ENCODE data around the gene SLC22A4.
A peak's percentile ranks its signal among the peaks of the same experiment; 100 is the strongest.

The SLC22A4 gene

DNA sequence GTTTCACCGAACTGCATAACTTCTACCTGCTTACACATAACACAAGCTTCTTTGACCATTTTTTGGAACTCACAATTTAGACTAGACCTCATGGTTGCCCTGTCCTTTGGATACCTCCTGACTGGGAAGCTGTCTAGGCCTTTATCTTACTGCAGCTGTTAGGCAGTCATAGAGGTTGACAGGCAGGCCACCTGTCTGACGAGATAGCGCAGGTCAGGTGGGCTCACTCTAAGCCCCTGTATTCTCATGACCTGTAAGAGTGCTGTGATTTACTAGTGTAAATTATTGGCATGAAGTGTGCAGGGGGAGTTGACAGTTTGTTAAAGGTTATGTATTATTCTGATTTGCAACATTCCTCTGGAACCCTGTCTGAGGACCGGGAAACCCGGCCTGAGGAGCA is 29.0 kb downstream of the SLC22A4 start:
- Mint-ChIP-seq H3K4me3 (no peak overlapping the region), H3K27ac (no peak overlapping the region), H3K4me1 (no peaks in the 10 kb centered on the region), H3K27me3 (no peaks in the 10 kb centered on the region), H3K9me3 (no peaks in the 10 kb centered on the region)
- DNase-seq (no peak), ATAC-seq (no peak)

DNA sequence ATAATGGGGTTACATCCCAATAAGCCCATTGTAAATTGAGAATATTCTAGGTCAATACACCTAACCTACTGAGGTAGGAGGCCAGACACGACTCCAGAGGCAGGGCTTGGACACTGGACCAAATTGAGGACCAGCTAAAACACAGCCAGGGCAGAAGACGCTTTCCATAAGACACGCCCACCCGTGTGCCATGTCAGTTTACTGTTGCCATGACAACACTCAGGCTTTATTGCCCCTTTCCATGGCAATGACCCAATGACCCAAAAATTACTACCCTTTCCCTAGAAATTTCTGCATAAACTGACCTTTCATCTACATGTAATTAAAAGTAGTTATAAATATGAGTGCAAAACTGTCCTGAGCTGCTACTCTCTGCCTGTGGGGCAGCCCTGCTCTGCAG is 31.5 kb downstream of the SLC22A4 start:
- no peak overlapping the region for H3K27ac Mint-ChIP-seq
- H3K4me1 Mint-ChIP-seq = no peaks in the 10 kb centered on the region
- no peaks in the 10 kb centered on the region for H3K27me3 Mint-ChIP-seq
- ATAC-seq (no peak), DNase-seq (no peak)
- H3K9me3 Mint-ChIP-seq = no peaks in the 10 kb centered on the region
- no peak overlapping the region for H3K4me3 Mint-ChIP-seq

DNA sequence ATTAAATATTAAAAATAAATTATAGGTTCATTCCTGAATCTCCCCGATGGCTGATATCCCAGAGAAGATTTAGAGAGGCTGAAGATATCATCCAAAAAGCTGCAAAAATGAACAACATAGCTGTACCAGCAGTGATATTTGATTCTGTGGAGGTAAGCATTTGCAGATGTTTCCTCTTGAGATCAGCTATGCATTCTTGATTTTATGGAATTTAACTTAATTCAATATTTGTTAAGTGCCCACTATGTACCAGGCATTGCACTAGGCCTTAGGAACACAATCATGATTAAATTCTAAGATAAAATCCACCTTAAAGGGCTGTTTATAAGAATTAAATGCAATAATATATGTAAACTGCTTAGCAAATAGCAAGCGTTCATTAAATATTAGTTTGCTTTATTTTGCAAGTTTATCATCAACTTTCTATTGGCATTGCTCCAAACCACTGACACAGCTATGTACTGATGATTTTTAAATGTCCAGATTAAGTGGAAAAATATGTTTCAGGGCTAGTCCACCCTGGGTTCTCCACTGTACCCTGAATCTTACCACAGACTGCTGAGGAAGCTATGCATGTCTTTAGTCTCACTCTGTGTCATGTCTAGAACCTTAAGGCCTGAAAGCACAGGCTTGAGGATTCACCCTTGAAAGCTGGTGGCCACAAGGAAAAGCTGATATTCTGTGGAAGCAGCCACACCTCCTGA is 33.2 kb downstream of the SLC22A4 start:
- ATAC-seq (no peak), DNase-seq (no peak)
- no peaks in the 10 kb centered on the region for H3K27me3 Mint-ChIP-seq
- no peak overlapping the region for H3K4me3 Mint-ChIP-seq
- no peaks in the 10 kb centered on the region for H3K9me3 Mint-ChIP-seq
- no peak overlapping the region for H3K27ac Mint-ChIP-seq
- H3K4me1 Mint-ChIP-seq = no peaks in the 10 kb centered on the region

DNA sequence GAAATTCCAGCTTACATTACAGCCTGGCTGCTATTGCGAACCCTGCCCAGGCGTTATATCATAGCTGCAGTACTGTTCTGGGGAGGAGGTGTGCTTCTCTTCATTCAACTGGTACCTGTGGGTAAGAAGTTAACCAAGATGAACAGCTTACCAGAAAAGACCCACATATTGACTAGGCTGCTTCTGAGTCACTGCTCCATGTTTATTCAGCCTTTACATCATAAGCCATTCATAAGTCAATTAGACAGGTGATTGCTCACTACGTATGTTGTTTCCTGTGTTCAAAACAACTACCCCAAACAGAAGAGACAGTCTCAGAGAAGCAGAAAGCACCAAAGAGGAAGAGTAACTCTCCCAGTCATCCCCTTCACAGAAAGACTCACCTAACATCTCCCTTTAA is 40.6 kb downstream of the SLC22A4 start:
- DNase-seq (no peak), ATAC-seq (peak; percentile 81)
- peak overlapping the region in 1 of 2 donors; percentile 21 for H3K27ac Mint-ChIP-seq
- H3K4me1 Mint-ChIP-seq = no peaks in the 10 kb centered on the region
- no peak overlapping the region for H3K4me3 Mint-ChIP-seq
- no peaks in the 10 kb centered on the region for H3K27me3 Mint-ChIP-seq
- H3K9me3 Mint-ChIP-seq = no peaks in the 10 kb centered on the region

DNA sequence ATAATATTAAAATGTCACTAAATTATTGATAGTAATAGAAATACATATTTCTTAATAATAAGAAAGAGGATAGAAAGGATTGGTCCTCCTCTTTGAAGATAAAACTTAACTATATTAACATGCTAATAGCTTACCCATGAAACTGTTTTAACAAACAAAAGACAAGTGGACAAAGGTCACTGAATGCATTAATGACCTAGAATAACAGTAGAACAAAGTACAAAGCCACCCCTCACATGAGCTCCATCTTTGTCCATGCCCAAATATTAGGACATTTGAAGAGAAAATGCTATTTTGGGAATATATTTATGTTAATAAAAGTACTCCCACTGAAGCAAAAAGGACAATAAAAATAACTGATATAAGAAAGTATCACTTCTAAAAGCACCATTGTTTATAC is 41.2 kb downstream of the SLC22A4 start:
- no peak for ATAC-seq
- H3K27ac Mint-ChIP-seq = no peak overlapping the region
- H3K4me1 Mint-ChIP-seq = no peaks in the 10 kb centered on the region
- no peak overlapping the region for H3K4me3 Mint-ChIP-seq
- no peaks in the 10 kb centered on the region for H3K27me3 Mint-ChIP-seq
- no peak for DNase-seq
- no peaks in the 10 kb centered on the region for H3K9me3 Mint-ChIP-seq

DNA sequence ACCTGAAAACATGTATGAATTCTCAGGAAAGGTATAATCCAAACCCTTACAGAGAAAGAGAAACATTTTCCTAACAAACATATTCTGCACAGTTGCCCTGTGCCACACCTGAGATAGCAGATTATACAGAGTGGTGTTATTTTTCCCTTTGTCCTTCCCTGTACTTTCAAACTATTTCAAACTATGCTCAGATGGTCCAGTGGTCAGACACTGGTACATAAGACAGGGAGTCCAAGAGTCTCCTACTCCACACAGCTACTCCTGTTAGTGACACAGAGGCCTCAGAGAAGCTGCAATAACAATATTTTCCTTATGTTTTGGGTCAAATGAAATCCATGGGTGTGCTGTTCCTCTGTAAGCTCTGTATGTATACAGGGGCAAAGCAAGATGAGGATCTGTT is 45.3 kb downstream of the SLC22A4 start:
- no peaks in the 10 kb centered on the region for H3K27me3 Mint-ChIP-seq
- no peak for ATAC-seq
- no peak overlapping the region for H3K27ac Mint-ChIP-seq
- no peaks in the 10 kb centered on the region for H3K4me1 Mint-ChIP-seq
- no peak for DNase-seq
- no peak overlapping the region for H3K4me3 Mint-ChIP-seq
- H3K9me3 Mint-ChIP-seq = no peaks in the 10 kb centered on the region

DNA sequence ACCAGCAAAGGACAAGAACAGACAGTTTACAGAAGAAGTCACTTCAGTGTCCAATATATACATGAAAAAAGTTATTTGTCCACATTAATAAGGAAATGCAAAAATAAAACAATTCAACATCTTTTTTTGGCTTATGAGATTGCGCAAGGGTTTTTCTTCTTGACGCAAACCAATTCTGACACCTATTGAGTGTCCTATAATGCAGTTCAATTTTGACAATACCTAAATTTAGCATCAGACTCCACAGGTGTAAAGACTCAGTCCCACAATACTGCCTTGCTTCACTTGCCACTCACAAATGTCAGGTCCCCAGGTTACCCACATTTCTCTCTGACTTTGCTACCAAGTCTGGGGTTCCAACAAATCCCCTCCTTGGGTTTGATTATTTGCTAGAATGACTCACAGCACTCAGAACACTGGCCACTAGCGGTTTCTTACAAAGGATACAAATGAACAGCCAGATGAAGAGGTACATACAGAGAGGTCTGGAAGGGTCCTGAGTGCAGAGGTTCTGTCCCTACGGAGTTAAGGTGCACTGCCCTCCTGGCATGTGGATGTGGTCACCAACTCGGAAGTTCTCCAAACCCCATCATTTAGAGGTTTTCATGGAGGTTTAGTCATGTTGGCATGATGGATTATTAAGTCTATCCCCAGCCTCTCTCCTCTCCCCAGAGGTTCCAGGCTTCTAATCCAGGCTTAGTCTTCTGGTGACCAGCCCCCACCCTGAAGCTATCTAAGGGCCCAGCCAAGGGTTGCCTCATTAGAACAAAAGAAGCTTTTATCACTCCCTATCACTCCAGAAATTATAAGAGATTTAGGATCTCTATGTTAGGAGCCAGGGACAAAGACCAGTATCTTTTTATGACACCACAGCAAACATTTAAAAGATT is 48.3 kb downstream of the SLC22A4 start:
- Mint-ChIP-seq H3K4me1 (no peaks in the 10 kb centered on the region), H3K4me3 (no peak overlapping the region), H3K27me3 (no peaks in the 10 kb centered on the region), H3K9me3 (peaks cover 0 to 5% of the 10 kb centered on the region in 2 donors), H3K27ac (no peak overlapping the region)
- no peak for DNase-seq
- ATAC-seq = no peak

DNA sequence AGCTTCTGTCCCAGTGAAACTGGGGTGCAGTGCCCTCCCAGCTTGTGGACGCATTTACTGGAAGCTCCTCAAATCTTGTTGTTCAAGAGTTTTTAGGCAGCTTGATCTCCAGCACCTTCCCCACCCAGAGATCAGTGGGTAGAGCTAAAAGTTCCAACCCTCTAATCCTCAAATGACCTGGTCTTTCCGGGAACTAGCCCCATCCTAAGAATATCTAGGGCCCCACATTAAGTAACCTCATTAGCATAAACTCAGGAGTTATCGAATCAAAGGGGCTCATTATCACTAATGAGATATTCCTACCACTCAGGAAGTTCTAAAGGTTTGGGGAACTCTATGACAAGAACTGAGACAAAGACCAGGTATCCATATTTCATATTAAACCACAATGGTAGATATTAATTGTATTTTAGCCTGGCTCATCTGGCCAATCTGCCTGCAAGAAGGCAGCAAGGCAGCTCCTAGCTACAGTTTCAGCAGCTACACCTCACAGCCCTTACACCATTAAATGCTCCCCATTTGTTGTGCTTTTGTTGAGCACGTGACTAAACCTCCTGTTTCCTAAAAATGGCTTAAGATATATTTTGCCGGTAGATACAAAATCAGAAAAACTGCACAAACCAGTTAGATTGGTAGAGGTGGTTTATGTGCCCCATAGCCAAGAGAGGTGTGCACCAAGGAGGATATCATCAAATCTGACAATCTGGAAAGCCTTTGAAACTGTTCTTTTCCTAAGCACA is 50.8 kb downstream of the SLC22A4 start:
- DNase-seq = no peak
- no peaks in the 10 kb centered on the region for H3K27me3 Mint-ChIP-seq
- ATAC-seq = no peak
- H3K4me1 Mint-ChIP-seq = no peaks in the 10 kb centered on the region
- peaks cover 0 to 5% of the 10 kb centered on the region in 2 donors for H3K9me3 Mint-ChIP-seq
- H3K27ac Mint-ChIP-seq = no peak overlapping the region
- H3K4me3 Mint-ChIP-seq = no peak overlapping the region

DNA sequence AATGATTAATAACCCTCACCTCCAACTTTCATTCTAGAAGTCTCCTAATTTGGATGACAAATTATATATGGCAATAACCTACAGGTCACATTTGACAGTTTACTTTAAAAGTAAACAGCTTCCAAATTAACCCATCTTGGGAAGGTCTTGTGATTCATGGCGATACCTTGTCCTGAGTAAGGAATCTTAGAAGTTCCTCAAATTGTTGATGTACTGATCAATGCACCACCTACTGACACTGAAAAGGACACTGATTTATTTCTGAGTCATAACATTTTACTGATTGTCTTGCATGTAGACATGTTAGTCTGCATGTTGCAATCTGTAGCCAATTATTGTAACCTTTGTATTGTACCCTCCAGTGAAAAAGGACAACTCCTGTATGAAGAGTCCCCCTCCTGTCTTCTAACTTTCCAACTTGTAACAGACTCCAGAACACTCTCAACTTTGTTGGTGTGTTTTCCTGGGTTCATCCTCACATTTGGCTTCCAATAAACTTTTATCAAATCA is 59.3 kb downstream of the SLC22A4 start:
- H3K9me3 Mint-ChIP-seq = no peaks in the 10 kb centered on the region
- DNase-seq = no peak
- ATAC-seq = no peak
- no peaks in the 10 kb centered on the region for H3K4me1 Mint-ChIP-seq
- no peak overlapping the region for H3K4me3 Mint-ChIP-seq
- no peaks in the 10 kb centered on the region for H3K27me3 Mint-ChIP-seq
- no peak overlapping the region for H3K27ac Mint-ChIP-seq

DNA sequence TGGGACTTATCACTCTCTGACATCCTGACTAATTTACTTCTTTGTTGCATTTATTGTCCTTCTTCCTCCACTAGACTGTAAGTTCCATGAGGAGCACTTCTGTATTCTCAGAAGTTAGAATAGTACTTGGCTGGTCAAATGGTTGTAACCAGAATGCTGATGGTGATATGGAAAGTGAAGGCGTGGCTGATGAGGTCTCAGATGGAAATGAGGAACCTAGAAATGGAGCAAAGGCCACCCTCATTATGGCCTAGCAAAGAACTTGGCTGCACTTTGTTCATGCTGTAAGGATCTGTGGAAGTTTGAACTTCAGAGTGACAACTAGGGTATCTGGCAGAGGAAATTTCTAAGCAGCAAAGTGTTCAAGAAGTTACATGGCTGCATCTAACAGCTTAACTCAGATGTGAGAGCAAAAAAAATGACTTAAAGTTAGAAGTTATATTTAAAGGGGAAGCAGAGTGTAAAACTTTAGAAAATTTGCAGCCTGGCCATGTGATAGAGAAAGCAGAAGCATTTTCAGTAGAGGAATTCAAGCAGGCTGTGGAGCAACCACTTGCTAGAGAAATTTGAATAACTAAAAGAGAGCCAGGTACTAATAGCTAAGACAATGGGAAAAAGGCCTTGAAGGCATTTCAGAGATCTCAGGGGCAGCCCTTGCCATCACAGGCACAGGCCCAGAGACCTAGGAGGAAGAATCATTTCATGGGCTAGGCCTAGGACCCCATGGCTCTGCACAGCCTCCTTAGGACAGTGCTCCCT is 60.4 kb downstream of the SLC22A4 start:
- Mint-ChIP-seq H3K4me1 (no peaks in the 10 kb centered on the region), H3K27ac (no peak overlapping the region), H3K4me3 (no peak overlapping the region), H3K27me3 (no peaks in the 10 kb centered on the region), H3K9me3 (no peaks in the 10 kb centered on the region)
- ATAC-seq (no peak), DNase-seq (no peak)

DNA sequence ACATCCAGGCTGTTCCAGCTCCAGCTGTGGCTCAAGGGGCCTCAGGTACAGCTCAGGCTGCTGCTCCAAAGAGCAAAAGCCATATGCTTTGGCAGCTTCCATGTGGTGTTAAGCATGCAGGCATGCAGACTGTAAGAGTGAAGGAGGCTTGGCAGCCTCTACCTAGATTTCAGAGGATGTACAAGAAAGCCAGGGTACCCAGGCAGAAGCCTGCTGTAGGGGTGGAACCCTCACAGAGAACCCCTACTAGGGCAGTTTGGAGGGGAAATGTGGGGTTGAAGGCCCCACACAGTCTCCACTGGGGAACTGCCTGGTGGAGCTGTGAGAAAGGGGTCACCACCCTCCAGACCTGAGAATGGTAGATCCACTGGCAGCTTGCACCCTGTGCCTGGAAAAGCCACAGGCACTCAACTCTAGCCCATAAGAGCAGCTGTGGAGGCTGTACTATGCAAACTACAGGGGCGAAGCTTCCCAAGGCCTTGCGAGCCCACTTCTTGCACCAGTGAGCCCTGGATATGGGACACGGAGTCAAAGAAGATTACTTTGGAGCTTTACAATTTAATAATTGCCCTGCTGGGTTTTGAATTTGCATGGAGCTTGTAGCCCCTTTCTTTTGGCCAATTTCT is 61.1 kb downstream of the SLC22A4 start:
- Mint-ChIP-seq H3K27ac (no peak overlapping the region), H3K4me3 (no peak overlapping the region), H3K27me3 (no peaks in the 10 kb centered on the region), H3K4me1 (no peaks in the 10 kb centered on the region), H3K9me3 (no peaks in the 10 kb centered on the region)
- ATAC-seq = no peak
- DNase-seq = no peak

DNA sequence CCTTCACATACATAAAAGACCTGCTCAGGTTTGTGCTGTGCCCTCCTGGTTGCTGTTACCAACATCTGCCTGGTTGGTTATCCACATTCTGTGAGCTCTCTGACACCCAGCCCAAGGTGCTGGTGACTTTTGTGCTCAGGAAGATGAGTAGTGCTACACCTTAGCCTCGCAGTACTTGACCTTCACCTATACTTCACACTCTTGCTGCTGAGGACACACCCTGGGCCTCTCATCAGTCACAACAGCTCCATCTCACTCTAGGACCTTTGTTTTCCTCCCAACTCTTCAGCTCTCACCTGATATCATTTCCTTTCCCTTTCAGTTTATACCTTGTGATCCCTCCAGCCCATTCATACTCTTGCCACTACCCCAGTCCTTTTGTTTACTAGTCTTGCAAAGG is 64.6 kb downstream of the SLC22A4 start:
- ATAC-seq = no peak
- Mint-ChIP-seq H3K27ac (no peak overlapping the region), H3K27me3 (no peaks in the 10 kb centered on the region), H3K4me3 (no peak overlapping the region), H3K9me3 (no peaks in the 10 kb centered on the region), H3K4me1 (no peaks in the 10 kb centered on the region)
- DNase-seq = no peak

DNA sequence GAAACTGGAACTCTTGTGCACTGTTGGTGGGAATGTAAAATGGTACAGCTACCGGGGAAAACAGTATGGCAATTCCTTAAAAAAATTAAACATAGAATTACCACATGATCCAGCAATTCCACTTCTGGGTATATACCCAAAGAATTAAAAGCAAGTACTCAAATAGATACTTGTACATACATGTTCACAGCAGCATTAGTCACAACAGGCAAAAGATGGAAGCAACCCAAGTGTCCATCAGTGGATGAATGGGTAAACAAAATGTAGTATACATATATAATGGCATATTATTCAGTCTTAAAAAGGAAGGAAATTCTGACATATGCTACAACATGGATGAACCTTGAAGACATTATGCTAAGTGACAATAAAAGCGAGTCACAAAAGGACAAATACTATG is 67.9 kb downstream of the SLC22A4 start:
- Mint-ChIP-seq H3K4me1 (no peaks in the 10 kb centered on the region), H3K9me3 (no peaks in the 10 kb centered on the region), H3K27me3 (no peaks in the 10 kb centered on the region), H3K4me3 (no peak overlapping the region), H3K27ac (no peak overlapping the region)
- no peak for ATAC-seq
- no peak for DNase-seq

DNA sequence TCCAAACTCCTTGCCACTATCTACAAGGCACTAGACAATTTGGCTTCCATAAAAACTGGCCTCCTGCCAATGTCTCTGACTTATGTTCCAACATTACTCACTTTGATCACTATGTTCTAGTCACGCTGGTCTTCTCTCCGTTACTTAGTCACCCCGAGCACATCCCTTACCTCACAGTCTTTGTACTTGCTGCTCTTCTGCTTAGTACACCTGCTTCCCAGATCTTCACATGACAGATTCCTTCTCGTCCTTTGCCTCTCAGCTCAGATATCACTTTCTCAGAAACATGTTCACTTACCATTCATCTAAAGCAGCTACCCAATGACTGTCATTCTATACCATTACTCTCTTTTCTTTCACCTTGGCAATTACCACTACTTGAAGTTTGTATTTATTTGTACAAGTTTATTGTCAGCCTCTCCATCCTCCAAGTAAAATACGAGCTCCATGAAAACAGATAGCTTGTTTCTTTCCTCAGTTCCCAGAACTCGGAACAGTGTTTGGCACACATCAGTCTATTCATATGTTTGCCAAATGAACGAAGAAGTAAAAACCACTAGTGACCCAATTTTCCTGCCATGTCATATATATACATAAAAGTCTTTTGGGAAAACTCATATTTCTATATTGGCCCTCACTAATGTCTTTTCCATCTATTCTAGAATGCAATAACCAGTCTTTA is 69.4 kb downstream of the SLC22A4 start:
- Mint-ChIP-seq H3K4me1 (no peaks in the 10 kb centered on the region), H3K4me3 (no peak overlapping the region), H3K27me3 (no peaks in the 10 kb centered on the region), H3K27ac (no peak overlapping the region), H3K9me3 (no peaks in the 10 kb centered on the region)
- DNase-seq = no peak
- peak; percentile 33 for ATAC-seq

Data from stimulated activated naive CD8-positive, alpha-beta T cell treated with anti-CD3 and anti-CD28 coated beads, Interleukin-15, amount 100 ng/mL, for 72 hours (primary cell).